CD4-positive, alpha-beta T cell (primary cell): Measurements from ENCODE around the gene NNMT. TPM values are rescaled to one million over a fixed set of nuclear protein-coding genes. Genes with fewer than 3 reads are reported as not detected.

Source experiments
- ATAC-seq: fragments of 200-7000 bp; cut with Tn5 transposase; one replicate; pipeline ENCODE4 v1.10.0; 2022; ENCODE audit warnings: mild to moderate bottlenecking; ENCODE audit not compliant: poor library complexity
- CTCF ChIA-PET: fragments of 350-600 bp; sonication (Branson Sonifier 250); formaldehyde crosslinking; loops from one replicate; lab custom pipeline; 2021; ENCODE audit warnings: antibody characterized with exemption, inconsistent platforms; lab: Charles Lee
- POLR2A ChIA-PET: fragments of 350-600 bp; sonication (Branson Sonifier 250); formaldehyde crosslinking; loops from one replicate; lab custom pipeline; 2021; ENCODE audit warnings: antibody characterized with exemption, inconsistent platforms; lab: Charles Lee
- DNase-seq, 14 experiments: peaks; one replicate each; pipeline ENCODE4 v3.0.0-alpha.2; 2013 to 2020; ENCODE audit warnings: mixed read lengths in 2 of 14
- H3K27ac ChIP-seq, 2 donors: one replicate each; pipeline versions ENCODE4 v1.5.1 to v1.7.0; 2013; ENCODE audit warnings: low read length in 2 of 2, low read depth in 1 of 2, mild to moderate bottlenecking in 1 of 2
- H3K27me3 ChIP-seq, 2 experiments: 1 replicate in 1 of 2; 2 replicates in 1 of 2; pipeline versions ENCODE4 v1.6.1 to v1.7.0; 2013; ENCODE audit warnings: low read length in 2 of 2, control low read depth in 1 of 2, mild to moderate bottlenecking in 1 of 2, moderate library complexity in 1 of 2; ENCODE audit not compliant: insufficient read depth in 2 of 2, control insufficient read depth in 1 of 2
- H3K36me3 ChIP-seq: one replicate; pipeline ENCODE4 v1.6.1; 2013; ENCODE audit warnings: low read length, control low read depth; ENCODE audit not compliant: insufficient read depth
- H3K4me1 ChIP-seq: one replicate; pipeline ENCODE4 v1.6.1; 2013; ENCODE audit warnings: low read length, control low read depth; ENCODE audit not compliant: insufficient read depth
- H3K4me3 ChIP-seq: one replicate; pipeline ENCODE4 v1.5.1; 2013; ENCODE audit warnings: mild to moderate bottlenecking, low read length, moderate library complexity
- H3K9me3 ChIP-seq, 2 experiments: 1 replicate in 1 of 2; 2 replicates in 1 of 2; pipeline versions ENCODE4 v1.6.1 to v1.7.0; 2013; ENCODE audit warnings: low read length in 2 of 2, mild to moderate bottlenecking in 2 of 2, control low read depth in 1 of 2, moderate library complexity in 1 of 2; ENCODE audit not compliant: control insufficient read depth in 1 of 2, insufficient read depth in 1 of 2
- H3K27ac Mint-ChIP-seq: one replicate; pipeline ENCODE4 v1.8.0; 2020; ENCODE audit warnings: mixed read lengths
- H3K27me3 Mint-ChIP-seq: one replicate; pipeline ENCODE4 v1.8.0; 2021; ENCODE audit warnings: mixed read lengths
- H3K36me3 Mint-ChIP-seq: one replicate; pipeline ENCODE4 v1.8.0; 2021; ENCODE audit warnings: low read depth, mixed read lengths
- H3K4me1 Mint-ChIP-seq: one replicate; pipeline ENCODE4 v1.8.0; 2021; ENCODE audit warnings: low read depth, mixed read lengths
- H3K4me3 Mint-ChIP-seq: one replicate; pipeline ENCODE4 v1.8.0; 2020; ENCODE audit warnings: mild to moderate bottlenecking, mixed read lengths
- H3K9me3 Mint-ChIP-seq: one replicate; pipeline ENCODE4 v1.8.0; 2020; ENCODE audit warnings: mixed read lengths
- CTCF ChIP-seq: fragments of 200-600 bp; IDR thresholded peaks from one replicate; pipeline ENCODE4 v1.8.0; 2022; ENCODE audit warnings: antibody characterized with exemption, mild to moderate bottlenecking
- intact Hi-C, 2 experiments: fragments of 100-400 bp; cut with DNase I in 1 of 2; cut with micrococcal nuclease in 1 of 2; formaldehyde crosslinking; loops; one replicate each; pipeline versions ENCODE4 v1.15.1 to v1.9.0; 2023 to 2025; cut with DNase I, micrococcal nuclease
- total RNA-seq, 174 experiments: library from RNA in 2 of 174; stranded (reverse) in 2 of 174; gene quantifications; one replicate each; pipeline ENCODE4 v1.2.3 and lab custom pipeline; 2021 to 2026

The NNMT gene
- total RNA-seq, 2 experiments from 2014 or later = not detected

GRCh38 chr11:114344494-114344893 lies 48.3 kb downstream of the NNMT start:
- no peak overlapping the region for H3K27ac ChIP-seq
- Mint-ChIP-seq H3K36me3 (no peaks in the 10 kb centered on the region), H3K9me3 (peaks cover 2% of the 10 kb centered on the region), H3K4me3 (no peak overlapping the region), H3K27me3 (peaks cover 4% of the 10 kb centered on the region), H3K4me1 (peaks cover 19% of the 10 kb centered on the region), H3K27ac (no peak overlapping the region)
- intact Hi-C loops = loop anchor here (5.0 to 10.0 kb wide), 4 partner anchors 90 to 420 kb away; partner anchors contain the start of gene REXO2 (in 1 of the 2)
- no peaks in the 10 kb centered on the region for H3K9me3 ChIP-seq
- ATAC-seq = no peak
- POLR2A ChIA-PET = no interaction called here
- CTCF ChIA-PET = no interaction called here
- DNase-seq = no peak
- no peak for TF ChIP-seq CTCF
- H3K36me3 ChIP-seq = no peaks in the 10 kb centered on the region
- peaks cover 9% of the 10 kb centered on the region for H3K4me1 ChIP-seq
- peaks cover 0 to 2% of the 10 kb centered on the region in 2 experiments for H3K27me3 ChIP-seq
- H3K4me3 ChIP-seq = no peak overlapping the region

DNA sequence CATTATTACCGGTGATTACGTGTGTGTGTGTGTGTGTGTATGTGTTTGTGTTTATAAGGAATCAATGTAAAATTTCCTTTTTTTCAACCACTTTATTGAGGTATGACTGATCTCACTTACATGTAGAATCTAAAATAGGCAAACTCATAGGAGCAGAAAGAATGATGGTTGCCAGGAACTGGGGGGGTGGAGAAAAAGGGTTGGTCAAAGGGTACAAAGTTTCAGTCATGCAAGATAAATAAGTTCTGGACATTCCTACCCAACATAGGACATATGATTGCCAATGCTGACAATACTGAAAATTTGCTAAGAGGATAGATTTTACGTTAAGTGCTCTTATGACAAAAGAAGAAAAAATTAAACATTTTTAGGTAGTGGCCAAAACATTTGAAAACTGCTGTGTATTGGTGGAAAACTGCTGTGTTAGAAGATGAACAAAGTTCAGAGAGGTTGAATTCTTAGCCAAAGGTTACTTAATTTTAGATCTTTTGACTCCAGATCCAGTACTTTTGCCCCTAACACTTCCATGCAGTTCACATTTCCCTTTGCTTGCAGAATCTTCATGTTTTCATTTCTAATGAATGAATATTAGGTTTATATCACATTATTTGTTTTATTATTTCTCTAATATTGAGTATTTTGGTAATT lies 49.5 kb downstream of the NNMT start:
- intact Hi-C loops = loop anchor here in 1 of 2 experiments (5.0 to 10.0 kb wide), 3 partner anchors 57 to 419 kb away; partner anchors contain the start of genes C11orf71, RBM7 and REXO2
- POLR2A ChIA-PET = no interaction called here
- CTCF ChIA-PET = no interaction called here

GRCh38 chr11:114346709-114347141 lies 50.5 kb downstream of the NNMT start:
- no peaks in the 10 kb centered on the region for H3K36me3 Mint-ChIP-seq
- H3K27me3 Mint-ChIP-seq = no peaks in the 10 kb centered on the region
- H3K36me3 ChIP-seq = no peaks in the 10 kb centered on the region
- H3K27me3 ChIP-seq = no peaks in the 10 kb centered on the region
- no peaks in the 10 kb centered on the region for H3K4me1 ChIP-seq
- ChIA-PET POLR2A (interaction anchor here (1.5 kb wide), 1 partner anchor 54 kb away, joined by 4 read pairs; the partner anchor contains the start of genes C11orf71 and RBM7), CTCF (interaction anchor here (0.8 kb wide), 1 partner anchor 19 kb away, joined by 3 read pairs; no protein-coding TSS in a partner anchor)
- H3K4me1 Mint-ChIP-seq = peaks cover 6% of the 10 kb centered on the region
- DNase-seq (peak in 3 of 14 experiments; percentile 45 to 49 (median 45)), ATAC-seq (no peak)
- H3K27ac Mint-ChIP-seq = no peak overlapping the region
- no peak for TF ChIP-seq CTCF
- intact Hi-C loops = loop anchor here in 1 of 2 experiments (5.0 to 10.0 kb wide), 3 partner anchors 56 to 418 kb away; partner anchors contain the start of genes C11orf71, RBM7 and REXO2
- H3K9me3 ChIP-seq = no peaks in the 10 kb centered on the region
- H3K4me3 ChIP-seq = peak overlapping the region; percentile 16
- H3K9me3 Mint-ChIP-seq = peaks cover 2% of the 10 kb centered on the region
- H3K4me3 Mint-ChIP-seq = peak overlapping the region; percentile 43
- no peak overlapping the region for H3K27ac ChIP-seq

More for the DNA sequence above, 49.5 kb downstream of the NNMT start:
- no peaks in the 10 kb centered on the region for H3K36me3 Mint-ChIP-seq
- Histone ChIP-seq H3K27ac (no peak overlapping the region), H3K27me3 (peaks cover 0 to 2% of the 10 kb centered on the region in 2 experiments), H3K4me1 (peaks cover 2% of the 10 kb centered on the region), H3K9me3 (no peaks in the 10 kb centered on the region), H3K36me3 (no peaks in the 10 kb centered on the region), H3K4me3 (no peak overlapping the region)
- peaks cover 11% of the 10 kb centered on the region for H3K4me1 Mint-ChIP-seq
- no peak overlapping the region for H3K27ac Mint-ChIP-seq
- ATAC-seq = no peak
- TF ChIP-seq CTCF = no peak
- no peak for DNase-seq
- H3K27me3 Mint-ChIP-seq = peaks cover 4% of the 10 kb centered on the region
- no peak overlapping the region for H3K4me3 Mint-ChIP-seq
- peaks cover 2% of the 10 kb centered on the region for H3K9me3 Mint-ChIP-seq
